ENCODE results near the gene PAFAH1B2. TPM values are rescaled to one million over a fixed set of nuclear protein-coding genes. Genes with fewer than 3 reads are reported as not detected.

Gene PAFAH1B2, protein sequence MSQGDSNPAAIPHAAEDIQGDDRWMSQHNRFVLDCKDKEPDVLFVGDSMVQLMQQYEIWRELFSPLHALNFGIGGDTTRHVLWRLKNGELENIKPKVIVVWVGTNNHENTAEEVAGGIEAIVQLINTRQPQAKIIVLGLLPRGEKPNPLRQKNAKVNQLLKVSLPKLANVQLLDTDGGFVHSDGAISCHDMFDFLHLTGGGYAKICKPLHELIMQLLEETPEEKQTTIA
- 66.2 and 147 TPM in 2 replicates for total RNA-seq (ENCODE audit: low replicate concordance)

GRCh38 chr11:117143871-117144476, at the start of gene PAFAH1B2:
Gene PAFAH1B2 (plus strand): TSS chr11:117144287. CDS start chr11:117152448, 8,161 bp downstream.

GRCh38 chr11:117098269-117099232, 45.5 kb upstream of the PAFAH1B2 start, which contains the start of gene SIK3:
Gene SIK3 (minus strand): TSS chr11:117098428. CDS start chr11:117098415, 13 bp downstream.

DNA sequence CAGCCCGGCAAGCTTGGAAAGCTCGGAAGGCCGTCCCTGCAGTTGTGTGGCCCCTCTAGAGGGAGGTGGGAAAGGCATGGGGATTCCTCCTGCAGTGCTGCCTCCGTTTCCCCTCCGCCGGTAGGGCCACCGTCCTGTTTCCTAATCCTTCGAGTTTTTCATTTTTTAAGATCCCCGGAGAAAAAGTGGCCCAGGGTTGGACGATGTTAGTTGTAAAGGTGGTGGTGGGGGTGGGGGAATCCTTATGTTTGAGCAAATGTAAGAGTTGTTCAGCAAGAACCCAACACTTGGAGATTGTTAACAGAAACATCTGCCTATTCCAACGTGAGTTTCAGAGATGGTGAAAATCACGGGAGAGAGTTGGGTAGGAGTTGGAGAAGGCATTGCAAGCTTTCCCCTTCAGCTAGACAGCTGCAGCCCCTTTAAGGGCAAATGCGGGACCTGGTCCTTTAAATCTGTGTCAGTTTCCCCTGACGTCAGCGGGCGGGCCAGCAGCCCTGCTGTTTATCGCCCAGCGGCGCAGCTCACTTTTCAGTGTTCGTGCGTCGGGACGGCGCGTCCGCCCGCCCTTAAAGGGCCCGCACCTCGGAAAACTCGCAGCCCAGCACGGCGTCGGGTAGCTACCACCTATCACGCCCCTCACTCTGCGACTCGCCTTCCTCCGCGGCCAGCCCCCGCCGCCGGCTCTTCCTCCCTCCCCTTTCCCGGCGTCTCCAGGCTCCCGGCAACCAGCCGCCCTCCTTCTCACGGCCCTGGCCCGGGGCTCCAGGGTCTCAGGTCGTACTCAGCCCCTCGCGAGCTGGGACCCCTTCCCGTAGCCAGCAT, 34.3 kb downstream of the PAFAH1B2 start, which contains the start of gene SIDT2:
SIDT2 (plus strand) TSS at position 534 of the 825 bp plus-strand sequence. CDS start 521 bp downstream, outside the sequence.

GRCh38 chr11:117199053-117199915, 55.2 kb downstream of the PAFAH1B2 start, which contains the start of gene TAGLN:
Gene TAGLN (plus strand): TSS chr11:117199370. CDS start chr11:117203014, 3,644 bp downstream.

Other genes with a start within 250 kb of the PAFAH1B2 start
- gene SIK3, start 45.9 kb upstream of the PAFAH1B2 start, total RNA-seq (ENCODE audit: low replicate concordance), result 11.3 and 12.4 TPM in 2 replicates
- 22.7 and 25.3 TPM in 2 replicates for gene SIDT2, start 34.5 kb downstream of the PAFAH1B2 start, total RNA-seq (ENCODE audit: low replicate concordance)
- 103 and 2,351 TPM in 2 replicates for gene TAGLN, start 55.1 kb downstream of the PAFAH1B2 start, total RNA-seq (ENCODE audit: low replicate concordance)
- gene PCSK7, start 87.8 kb downstream of the PAFAH1B2 start, total RNA-seq (ENCODE audit: low replicate concordance), result 52.0 and 57.0 TPM in 2 replicates
- gene RNF214, start 88.4 kb downstream of the PAFAH1B2 start, total RNA-seq (ENCODE audit: low replicate concordance), result 5.5 and 7.3 TPM in 2 replicates
- 1.6 and 2.6 TPM in 2 replicates for gene BACE1-AS, start 147.1 kb downstream of the PAFAH1B2 start, total RNA-seq (ENCODE audit: low replicate concordance)
- 19.6 and 19.7 TPM in 2 replicates for gene BACE1, start 172.0 kb downstream of the PAFAH1B2 start, total RNA-seq (ENCODE audit: low replicate concordance)
- gene CEP164, start 183.6 kb downstream of the PAFAH1B2 start, total RNA-seq (ENCODE audit: low replicate concordance), result 16.8 and 22.5 TPM in 2 replicates

All from smooth muscle cell of the coronary artery (primary cell).